Stimulated activated CD4-positive, alpha-beta T cell treated with anti-CD3 and anti-CD28 coated beads, Interleukin-12 subunit alpha, Interleukin-12 subunit beta, amount 100 ng/mL, for 48 hours (primary cell): ENCODE results near the gene FKBP1A.
"Not testable (repeated sequence)": the region's sequence is repeated elsewhere in the genome, so short reads cannot be mapped to it uniquely, and the experiment has no call there.

Experiments
- DNase-seq, 3 donors: peaks; one replicate each; pipeline ENCODE4 v3.0.0-alpha.2; 2020; ENCODE audit warnings: low read depth in 2 of 3, low spot score in 1 of 3

Gene FKBP1A

DNA sequence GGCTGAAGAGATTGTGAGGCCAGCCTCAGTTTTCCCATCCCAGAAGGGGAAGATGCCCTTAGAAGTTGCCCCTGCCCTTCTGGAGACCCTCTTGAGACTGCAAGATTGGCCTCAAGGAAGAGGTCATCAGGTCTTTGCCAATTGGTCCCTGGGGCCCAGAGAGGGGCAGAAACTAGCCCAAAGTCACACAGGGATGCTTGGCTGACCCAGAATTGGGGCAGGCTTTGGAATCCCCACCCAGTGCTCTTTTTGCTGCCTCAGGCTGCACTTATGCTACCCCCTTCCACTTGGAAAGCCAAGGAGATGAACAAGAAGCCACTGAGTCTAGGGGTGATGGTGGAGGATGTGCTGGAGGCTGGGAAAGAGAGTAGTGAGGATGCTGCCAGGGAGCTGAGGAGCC, 24.9 kb upstream of the FKBP1A start:
- DNase-seq: no peak

DNA sequence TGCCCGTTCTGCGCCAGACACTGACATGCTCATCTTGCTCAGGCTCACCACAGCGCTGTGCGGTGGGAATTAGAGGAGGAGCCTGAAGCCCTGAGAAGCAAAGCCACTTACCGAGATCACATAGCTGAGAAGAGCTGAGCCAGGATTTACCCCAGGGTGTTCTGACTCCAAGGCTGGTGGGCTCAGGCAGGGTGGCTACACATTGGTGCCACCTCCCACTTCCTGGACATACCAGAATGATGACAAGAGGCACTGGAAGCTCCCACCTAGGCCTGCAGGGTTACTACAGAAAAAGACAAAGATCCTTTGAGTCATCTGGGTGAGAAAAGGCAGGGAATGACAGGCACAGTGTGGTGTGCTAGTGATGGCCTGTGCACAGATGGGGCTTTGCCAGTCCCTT, 24.4 kb upstream of the FKBP1A start:
- DNase-seq: no peak

DNA sequence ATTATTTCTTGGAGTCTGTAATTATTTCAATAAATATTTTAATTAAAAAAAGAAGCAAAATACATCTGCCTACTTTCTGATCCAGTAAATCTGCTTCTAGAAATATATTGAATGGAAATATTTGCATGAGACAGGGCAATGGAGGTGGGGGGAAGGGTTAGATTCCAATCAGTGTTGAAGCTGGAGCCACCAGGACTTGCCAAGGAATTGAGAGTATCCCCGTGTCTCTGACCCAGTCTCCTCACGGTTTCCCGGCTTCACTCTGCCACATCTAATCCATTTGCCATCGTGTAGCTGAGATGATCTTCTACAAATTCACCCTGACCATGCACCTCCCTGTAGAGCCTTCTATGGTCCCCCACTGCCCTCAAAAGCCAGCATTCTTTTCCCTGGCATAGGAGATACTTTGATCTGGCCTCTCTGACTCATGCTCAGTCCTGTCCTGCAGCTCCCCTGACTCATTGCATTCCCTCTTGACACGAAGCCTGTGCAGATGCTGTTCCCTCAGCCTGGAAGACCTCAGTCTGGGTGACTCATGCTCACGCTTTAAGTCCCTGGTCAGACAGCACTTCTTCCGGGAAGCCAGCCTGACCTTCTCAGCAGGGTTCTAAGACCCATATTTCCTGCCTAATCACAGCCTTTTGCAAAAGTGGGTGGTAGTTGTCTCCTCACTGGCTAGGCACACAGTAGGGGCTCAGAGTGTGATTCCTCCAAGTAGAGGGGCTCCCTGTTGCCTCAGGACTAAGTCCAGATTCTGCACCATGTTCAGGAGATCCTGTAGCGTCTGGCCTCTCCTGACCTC, 23.0 kb upstream of the FKBP1A start:
- DNase-seq: no peak

DNA sequence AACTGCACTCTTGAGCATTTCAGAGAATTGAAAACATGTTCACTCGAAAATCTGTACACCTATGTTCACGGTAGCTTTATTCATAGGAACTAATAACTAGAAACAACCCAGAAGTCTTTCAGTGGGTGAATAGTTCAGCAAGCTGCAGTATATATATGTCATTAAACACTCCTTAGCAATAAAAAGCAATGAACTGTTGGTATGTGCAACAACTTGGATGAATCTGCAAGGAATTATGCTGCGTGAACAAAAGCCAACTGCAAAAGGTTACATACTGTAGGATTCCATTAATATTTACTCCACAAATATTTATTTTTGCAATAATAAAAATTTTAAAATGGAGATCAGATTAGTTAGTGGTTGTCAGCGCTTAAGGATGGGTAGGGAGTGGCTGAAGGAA, 22.1 kb upstream of the FKBP1A start:
- no peak for DNase-seq

DNA sequence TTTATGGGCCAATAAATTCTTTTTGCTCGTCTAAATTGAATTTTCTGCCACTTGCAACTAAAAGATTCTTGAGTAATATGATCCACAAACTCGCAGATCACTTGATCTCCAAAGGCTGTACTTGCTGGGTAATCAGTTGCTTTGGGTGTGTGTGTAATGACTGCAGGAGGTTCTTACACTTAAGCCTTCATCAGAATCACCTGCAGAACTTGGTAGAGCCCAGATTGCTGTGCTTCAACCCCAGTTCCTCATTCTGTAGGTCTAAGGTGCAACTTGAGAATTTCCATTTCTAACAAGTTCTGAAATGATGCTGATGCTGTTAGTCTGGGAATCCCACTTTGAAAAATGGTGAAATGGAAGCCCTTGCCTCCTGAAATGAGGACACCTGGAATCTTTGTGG, 12.9 kb upstream of the FKBP1A start:
- DNase-seq: no peak

DNA sequence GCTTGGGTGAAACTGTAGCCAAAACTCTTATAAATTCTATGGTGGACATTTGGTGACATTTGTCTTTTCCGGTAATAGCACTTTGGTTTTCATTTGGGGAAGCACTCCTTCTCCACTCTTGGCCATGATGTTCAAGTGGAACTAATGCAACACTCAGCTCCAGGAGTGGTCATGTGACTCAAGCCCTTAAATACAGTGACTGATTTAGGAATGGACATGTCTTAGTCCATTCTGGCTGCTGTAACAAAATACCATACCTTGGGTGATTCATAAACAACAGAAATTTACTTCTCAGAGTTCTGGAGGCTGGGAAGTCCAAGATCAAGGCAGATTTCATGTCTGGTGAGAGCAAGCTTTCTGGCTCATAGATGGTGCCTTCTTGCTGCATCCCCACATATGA, 10.8 kb upstream of the FKBP1A start:
- DNase-seq: no peak

DNA sequence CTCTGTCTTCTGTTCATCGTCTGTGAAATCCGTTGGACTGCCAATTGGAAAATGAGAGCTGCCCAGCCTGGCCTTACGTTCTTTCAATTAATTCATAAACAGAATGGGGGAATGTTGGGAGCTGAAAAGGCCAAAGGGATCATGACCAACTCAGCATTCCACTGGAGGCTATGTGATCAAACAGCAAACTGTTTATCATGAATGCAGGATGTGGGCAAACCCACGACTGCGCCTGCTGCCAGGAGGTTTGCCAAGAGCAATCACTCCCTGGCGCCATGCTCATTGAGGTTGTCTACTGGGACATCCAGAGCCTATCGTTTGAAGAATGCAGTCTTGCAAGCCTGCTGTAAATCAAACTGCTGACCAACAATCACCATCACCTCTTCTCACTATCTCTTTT, 9.3 kb upstream of the FKBP1A start:
- DNase-seq: no peak

DNA sequence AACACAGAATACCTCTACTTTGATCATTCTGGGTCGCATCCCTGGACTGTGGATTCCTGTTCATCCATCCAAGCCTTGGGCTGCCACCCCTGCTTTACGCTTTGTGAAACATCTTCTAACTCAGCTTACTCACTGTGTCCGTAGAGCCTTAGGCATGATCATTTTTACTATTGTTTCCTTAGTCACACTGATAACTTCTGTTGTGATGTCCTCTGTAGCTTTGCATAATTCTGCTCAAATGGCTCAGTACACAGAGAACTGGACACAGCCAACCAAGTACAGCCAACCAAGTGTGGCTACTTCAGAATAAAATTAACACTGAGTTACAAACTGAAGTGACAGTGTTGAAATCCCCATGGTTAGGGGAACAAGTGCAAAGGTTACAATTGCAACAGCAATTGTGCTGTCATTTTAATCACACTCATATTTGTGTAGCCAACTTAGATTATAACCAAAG, 8.6 kb upstream of the FKBP1A start:
- no peak for DNase-seq

DNA sequence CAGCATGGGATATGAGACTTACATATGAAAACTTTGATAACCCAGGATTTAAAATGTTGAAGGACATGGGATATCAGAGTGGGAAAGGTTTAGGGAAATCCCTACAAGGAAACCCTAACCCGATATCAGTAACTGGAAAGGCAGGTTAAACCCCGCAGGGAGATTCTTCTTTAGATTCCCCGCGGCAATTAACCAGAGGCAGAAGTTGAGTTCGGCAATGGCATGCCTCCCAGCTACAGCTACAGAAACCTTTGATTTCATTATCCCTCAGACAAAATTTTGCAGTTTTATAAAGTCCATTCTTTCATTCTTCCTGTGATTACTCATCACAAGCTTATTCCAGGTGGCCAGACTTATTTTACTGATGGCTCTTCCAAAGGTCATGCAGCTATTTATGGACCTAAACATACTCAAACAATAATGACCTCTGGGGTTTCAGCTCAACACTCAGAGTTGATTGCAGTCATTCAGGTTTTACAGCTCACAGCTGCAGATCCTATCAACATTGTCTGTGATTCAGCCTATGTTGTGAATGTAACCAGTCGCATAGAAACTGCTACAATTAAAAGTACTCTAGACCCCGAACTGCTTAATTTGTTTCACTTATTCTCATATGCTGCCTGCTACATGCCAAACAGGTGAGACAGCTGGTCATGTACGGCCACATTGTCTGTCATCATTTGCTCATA, 7.0 kb upstream of the FKBP1A start:
- not testable (repeated sequence) for DNase-seq

DNA sequence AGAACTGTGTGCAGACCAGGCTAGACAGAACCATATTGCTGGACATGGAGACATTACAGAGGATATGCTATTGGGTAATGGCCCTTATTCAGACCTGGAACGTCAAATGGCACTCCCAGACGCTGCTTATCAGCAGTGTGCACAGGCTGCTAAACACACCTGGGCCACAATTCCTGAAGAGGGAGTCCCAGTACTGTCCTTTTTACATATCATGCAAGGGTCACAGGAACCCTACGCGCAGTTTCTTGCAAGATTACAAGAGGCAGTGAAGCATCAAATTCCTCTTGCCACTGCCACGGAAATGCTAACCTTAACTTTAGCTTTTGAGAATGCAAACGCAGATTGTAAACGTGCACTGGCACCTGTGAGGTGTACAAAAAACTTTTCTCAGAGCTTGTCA, 5.3 kb upstream of the FKBP1A start:
- not testable (repeated sequence) for DNase-seq

DNA sequence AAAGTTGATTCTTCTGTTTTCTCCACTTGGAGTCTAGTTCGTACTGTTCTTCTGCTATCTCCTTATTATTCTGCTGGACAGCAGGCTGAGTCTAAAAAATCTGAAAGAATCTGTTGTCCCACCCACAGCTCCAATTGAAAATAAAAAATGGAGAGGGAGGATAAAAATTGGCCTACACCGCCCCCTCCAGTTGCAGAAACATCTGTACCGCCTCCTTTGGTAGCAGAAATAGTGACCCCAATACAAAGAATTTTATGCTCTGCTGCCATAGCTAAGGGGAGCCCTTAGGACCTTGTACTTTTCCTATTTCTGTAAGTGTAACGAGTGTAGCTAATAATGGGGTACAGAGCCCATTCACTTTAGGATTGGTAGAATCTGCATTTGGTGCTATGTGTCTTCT, 4.9 kb upstream of the FKBP1A start:
- DNase-seq: no peak

DNA sequence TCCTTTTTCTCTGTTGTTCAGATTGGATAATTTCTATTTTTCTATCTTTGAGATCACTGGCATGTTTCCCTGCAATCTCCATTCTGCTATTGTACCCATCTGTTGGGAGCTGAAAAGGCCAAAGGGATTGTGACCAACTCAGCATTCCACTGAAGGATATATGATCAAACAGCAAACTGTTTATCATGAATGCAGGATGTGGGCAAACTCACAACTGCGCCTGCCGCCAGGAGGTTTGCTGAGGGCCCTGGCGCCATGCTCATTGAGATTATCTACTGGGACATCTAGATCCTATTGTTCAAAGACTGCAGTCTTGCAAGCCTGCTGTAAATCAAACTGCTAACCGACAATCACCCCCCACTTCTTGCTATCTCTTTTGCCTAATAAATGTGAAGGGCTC, 3.8 kb upstream of the FKBP1A start:
- no peak for DNase-seq

DNA sequence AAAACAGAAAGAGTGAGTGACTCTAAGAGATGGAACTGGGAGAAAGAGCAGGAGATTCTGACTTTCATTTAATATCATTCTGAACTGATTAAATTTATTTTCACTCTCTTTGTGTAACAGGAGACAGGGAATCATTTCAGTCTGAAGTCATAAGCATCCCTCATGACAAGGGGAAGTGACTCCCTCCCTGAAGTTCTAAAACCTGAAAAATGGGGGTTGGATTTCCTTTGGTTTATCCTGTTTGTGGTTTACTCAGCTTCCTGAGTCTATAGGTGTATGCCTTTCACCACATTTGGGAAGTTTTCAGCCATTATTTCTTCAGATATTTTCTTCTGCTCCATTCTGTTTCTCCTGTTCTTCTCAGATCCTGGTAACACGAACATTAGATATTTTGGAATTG, 3.4 kb upstream of the FKBP1A start:
- DNase-seq: no peak

DNA sequence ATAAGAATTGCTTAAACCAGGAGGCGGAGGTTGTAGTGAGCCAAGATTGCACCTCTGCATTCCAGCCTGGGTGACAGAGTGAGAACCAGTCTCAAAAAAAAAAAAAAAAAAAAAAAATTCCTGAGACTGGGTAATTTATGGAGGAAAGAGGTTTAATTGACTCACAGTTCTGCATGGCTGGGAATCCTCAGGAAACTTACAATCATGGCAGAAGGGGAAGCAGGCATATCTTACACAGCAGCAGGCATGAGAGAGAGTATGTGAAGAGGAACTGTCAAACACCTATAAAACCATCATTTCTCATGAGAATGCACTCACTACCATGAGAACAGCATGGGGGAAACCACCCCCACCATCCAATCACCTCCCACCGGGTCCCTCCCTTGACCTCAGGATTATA, 1.8 kb upstream of the FKBP1A start:
- DNase-seq: no peak

DNA sequence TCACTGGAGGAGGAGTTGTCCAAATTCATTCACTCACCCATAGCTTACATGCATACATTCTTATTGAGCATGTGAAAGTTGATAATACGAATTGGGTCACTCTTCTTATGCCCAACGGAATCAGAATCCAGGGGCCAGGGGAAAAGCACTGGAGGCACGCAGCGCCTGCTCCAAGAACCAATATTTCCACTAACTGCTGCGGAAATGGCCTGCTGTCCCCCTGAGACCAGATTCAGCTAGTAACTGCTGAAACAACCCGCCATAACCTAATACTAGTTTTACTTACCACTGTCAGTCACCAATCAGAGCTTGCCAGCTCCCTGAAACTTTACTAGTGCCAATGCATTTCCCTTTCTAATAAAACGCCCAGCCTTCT, 641 bp upstream of the FKBP1A start:
- DNase-seq: no peak

DNA sequence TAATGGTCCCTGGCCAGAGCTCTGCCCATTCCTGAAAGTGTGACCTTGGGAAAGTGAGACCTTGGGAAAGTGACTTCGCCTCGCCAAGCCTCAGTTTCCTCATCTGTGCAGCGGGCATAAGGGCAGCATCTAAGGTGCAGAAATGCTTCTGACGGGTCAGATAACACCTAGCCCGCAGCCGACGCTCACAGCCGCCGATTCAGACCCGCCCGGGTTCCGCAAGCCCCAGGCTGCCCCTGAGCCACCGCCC, 486 bp downstream of the FKBP1A start:
- DNase-seq: no peak

DNA sequence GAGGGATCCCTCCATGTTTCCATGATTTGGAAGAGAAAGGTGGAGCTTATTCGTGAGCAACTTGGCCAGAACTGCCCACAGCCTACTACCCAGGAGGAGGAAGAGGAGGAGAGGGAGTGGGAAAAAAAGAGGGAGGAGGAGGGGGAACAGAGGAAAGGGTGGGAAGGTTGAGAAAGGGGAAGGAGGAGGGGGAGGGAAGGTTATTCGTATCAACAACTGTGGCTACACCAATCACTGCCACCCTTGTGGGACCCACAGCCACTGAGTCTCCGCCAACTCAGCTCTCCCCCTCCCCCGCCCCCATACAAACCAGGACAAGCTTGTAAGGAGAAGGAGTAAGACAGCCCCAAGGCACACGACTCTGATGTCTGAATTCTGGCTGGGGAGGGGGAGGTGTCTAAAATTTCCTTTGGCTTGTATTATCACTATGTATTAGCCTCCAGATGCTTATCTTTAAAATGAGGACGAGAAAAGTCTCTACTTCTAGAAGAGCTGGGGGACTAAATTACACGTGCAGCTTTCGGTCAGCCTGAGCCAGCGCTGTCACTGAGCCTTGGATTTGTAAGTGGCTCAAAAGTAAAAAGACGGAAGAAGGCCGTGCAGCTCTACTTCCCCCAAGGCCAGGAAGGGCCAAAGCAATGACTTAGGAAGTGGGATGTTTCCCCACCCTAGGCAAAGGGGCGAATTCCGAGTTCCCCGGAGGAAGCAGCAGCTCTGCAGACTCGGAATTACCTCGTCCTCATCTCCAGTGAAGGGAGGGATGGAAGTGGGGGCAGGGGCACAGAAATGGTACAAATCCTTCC, 1.0 kb downstream of the FKBP1A start:
- DNase-seq: no peak

DNA sequence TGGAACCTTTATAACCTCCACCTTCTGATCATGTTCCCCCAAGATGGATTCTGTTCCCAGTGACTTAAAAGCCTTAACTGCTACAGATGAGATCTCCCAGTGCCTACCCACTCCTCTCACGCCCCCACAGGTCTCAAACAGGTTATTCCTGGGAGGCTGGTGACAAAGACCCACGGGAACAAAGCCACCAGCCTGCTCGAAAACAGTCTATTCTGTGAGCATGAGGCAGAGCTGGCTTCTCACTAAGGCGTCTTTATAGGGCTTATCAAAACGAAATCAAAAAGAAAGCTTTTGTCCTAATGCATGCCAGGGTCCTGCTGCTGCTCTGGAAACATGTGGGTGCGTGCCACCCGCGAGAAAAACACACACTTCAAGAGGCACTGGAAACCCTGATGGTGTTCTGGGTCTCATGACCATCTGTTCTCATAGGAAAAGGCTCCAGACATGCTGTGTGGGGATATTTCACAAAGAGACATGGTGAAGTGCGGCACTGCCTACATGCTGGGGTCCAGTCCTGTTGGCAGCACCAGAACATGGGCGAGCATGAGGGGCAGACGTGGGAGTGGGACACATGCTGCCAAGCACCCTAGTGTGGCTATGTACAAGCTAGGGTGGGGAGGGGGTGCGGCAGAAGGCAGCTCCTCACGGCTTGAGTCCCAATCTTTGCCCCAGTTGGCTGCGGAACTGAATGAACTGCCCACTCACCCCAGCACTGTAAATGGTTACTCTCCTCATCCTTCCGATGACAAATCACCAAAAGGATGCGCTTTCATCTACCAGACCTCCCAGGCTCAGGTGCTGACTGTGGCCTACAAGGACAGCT, 2.1 kb downstream of the FKBP1A start:
- DNase-seq: no peak

DNA sequence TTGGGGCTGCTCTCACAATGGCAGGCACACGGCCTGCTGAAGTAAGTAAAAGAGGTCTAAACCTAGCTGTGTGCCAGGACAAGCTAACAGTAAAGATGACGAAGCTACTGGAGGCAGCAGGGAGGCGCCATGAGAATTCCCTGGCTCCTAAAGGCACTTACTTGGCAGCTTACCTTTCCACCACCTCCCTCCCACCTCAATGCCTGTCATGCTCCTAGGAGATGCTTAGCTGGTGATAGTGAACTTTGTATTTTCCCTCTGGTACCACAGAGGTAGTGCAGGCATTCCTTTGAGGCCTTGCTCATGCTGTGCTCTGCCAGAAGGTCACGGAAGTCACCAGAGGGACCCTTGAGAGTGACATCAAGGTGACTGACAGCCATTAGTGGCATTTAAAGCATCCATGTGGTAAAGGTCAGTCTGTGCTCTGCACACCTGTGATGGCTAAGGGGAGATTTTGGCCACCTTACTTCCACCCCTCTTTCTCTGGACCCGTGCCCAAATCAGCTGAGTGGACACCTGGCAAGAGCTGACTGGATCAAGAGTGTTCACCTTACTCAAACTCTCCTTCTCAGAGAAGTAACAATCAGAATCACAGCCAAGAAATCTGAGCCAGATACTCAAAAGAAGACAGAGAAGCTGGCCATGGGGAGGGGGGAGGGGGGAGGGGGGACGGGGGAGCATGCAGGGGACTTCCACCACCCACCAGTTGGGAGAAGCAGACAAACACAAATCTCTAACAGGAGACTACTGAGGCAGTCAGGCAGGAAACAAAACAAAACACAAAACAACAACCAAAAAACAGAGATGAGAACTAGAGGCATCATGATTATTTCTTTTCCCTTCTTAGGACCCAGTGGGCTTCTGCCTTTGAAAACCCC, 2.9 kb downstream of the FKBP1A start:
- DNase-seq: no peak

DNA sequence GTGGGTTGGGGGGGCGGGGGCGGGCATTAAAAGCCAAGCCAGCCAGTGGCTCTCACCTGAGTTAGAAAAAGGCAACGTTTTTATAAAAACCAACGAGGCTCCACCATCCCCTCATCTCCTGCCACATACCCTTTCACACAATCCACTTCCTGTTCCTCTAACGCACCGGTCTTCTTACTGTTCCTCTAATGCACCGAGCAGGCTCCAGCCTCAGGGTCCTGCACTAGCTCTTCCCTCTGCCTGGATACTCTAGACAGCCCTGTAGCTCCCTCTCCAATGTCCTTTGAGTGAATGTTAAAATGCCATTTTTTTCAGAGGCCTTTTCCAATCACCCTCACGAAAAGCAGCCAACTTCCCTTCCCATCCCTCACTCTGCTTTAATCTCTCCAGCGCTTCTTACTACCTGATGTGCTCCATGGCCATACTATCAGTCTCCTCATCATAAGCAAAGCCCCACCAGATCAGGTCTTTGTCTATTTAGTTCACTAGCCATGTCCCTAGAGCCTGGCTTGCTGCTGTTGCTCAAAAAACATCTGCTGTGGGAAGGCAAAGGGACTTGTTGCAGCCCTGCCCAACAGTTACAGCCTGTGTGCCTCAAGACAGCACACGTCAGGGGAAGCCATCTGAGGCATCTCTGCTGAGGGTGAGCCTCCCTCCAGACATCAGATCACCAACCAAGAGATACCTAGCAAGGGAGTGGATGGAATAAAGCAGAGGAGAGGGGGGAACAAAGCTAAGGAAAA, 3.9 kb downstream of the FKBP1A start:
- DNase-seq: no peak
